SKM-1 (cell line): ENCODE results near the gene KRT71.
"Not testable (repeated sequence)": the region's sequence is repeated elsewhere in the genome, so short reads cannot be mapped to it uniquely, and the experiment has no call there.

ENCODE experiments used
- DNase-seq: peaks from one replicate; lab custom pipeline; 2025; ENCODE audit not compliant: unreplicated experiment; lab: John Stamatoyannopoulos, UW

The KRT71 gene

DNA sequence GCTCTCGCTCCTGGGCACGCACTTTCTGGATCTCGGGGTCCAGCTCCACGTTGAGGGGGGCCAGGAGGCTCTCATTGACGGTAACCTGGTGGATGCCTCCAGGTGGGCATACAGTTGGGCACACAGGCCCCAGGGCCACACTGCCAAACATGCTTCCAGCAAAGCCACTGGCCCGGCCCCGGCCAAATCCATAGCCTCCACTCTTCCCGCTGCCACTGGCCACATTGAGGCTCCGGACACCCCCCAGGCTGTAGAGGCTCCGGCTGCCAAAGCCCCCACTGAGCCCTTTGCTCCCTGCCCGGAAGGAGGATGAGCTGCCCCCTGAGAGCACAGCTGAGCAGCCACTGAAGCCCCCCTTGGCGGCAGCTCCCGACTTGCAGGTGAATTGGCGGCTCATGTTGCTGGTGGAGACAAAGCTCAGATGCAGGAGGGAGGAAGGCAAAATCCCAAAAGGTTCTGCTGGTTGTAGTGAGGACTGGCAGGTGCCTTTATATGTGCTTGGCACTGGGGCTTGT is at the start of gene KRT71:
Gene KRT71, minus strand, starts transcription at position 465 of the 515 bp plus-strand sequence. Its CDS starts 68 bp downstream, at position 397.
- no peak for DNase-seq

DNA sequence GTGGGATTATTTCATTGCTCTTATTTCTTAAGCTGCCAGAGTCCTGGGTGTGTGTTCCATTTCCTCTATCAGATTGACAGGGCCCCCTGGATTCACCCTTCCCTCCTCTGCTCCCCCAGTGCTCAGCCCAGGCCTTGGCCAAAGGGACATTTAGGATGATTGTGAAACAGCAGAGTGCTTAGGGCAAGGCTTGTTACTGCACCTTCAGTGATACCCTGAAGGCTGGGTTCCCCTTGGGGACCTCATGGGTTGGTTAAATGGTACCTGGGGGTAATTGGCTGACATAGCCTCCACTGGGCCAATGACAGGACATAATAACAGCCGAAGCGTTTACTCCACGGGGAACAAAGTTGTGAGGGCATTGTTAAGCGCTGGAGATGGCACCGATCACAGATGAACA is 49.6 kb upstream of the KRT71 start:
- DNase-seq, result no peak

DNA sequence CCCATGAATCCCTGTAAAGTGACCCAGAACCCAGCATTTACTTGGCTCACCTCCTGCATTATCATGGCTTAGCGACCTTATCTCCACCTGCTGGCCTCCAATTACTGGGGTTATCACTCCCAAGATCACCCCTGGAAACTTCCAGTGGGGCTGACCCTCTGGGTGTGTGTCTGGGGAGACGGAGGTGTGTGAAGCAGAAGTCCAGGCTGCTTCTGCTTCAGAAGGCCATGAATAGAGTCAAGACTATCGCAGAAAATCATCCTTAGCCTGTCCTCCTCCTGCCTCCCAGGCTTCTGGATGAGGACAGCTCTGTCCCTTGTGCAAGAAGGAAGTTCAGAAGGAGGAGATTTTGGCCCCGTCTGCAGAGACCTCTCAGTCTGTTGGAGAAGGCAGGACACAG is 48.7 kb upstream of the KRT71 start:
- DNase-seq, result no peak

DNA sequence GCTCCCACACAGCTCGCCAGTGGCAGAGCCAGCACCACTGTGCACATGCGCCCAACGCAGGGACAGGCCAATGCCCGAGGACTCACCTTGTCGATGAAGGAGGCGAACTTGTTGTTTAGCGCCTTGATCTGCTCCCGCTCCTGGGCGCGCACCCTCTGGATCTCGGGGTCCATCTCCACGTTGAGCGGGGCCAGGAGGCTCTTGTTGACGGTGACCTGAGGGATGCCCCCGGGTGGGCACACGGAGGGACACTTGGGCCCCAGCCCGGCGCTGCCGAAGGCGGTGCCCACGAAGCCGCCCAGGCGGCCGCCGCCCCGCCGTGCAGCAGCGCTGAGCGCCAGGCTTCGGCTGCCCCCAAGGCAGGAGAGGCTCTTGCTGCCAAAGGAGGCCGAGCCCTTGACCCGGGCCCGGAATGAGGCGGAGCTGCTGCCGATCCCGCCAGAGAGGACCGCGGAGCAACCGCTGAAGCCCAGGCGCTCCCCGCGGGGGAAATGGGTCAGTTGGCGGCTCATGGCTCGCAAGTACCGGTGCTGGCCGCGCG is 48.1 kb upstream of the KRT71 start, which contains the start of gene KRT72:
Gene KRT72, minus strand, starts transcription at position 523 of the 541 bp plus-strand sequence. Its CDS starts 11 bp downstream, at position 512.
- no peak for DNase-seq

DNA sequence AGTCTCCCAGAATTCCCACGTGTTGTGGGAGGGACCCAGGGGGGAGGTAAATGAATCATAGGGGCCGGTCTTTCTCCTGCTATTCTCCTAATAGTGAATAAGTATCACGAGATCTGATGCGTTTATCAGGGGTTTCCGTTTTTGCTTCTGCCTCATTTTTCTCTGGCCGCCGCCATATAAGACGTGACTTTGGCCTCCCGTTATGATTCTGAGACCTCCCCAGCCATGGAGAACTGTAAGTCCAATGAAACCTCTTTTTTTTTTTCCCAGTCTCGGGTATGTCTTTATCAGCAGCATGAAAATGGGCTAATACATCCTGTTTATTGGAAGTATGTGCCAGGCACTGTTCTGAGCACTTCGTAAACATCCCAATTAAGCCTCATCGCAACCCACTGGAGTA is 47.5 kb upstream of the KRT71 start:
- no peak for DNase-seq

DNA sequence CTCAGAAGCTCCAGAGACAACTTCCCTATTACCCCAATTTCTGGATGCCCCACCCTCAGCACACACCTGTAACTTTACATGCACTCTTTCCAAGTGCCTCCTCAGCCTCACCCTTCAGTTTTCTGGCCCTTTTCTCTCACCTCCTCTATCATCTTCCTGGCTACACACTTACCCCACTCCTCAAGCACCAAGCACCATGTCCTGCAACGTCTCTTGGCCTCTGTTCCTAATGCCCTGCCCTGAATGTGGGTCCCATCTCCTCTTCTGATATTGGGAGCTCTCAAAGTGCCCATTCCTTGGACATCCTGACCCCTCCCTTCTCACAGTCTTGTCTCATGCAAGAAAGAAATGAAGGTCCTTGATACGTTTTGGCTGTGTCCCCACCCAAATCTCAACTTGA is 47.1 kb upstream of the KRT71 start:
- DNase-seq, result no peak

DNA sequence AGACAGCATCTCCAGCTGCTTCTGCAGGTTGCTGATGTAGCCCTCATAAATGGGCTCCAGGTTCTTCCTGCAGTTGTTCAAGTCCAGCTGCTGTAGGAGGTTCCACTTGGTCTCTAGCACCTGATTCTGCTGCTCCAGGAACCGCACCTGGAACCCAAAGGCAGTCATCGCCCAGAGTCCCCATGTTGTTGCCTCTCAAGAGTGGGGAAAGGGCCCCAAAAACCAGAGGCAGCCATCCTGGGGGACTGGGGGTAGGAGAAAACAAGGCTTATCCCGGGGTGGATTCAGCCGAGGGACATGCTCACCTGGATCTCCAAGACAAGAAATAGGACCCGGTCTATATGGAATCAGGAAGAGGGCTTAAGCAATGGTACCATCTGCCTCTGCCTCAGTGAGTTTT is 46.0 kb upstream of the KRT71 start:
- no peak for DNase-seq

DNA sequence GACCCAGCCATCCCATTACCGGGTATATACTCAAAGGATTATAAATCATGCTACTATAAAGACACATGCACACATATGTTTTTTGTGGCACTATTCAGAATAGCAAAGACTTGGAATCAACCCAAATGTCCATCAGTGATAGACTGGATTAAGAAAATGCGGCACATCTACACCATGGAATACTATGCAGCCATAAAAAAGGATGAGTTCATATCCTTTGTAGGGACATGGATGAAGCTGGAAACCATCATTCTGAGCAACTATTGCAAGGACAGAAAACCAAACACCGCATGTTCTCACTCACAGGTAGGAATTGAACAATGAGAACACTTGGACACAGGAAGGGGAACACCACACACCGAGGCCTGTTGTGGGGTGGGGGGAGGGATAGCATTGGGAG is 41.3 kb upstream of the KRT71 start:
- DNase-seq, result not testable (repeated sequence)

DNA sequence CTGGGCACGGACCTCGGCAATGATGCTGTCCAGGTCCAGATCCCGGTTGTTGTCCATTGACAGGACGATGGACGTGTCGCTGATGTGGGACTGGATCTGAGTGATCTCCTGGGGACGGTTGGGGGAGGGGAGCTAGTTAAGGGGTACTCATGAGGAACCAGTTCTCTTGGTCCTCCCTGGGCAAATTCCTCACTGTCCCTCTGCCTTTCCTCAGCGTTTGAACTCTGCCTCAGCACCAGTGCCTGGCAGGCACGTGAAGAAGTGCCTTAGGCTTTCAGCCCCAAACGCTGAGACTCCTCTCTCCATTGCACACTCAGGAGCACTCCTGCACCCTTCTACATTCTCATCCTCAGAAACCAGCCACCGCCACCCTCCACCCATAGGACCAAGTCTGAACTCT is 38.6 kb upstream of the KRT71 start:
- no peak for DNase-seq

DNA sequence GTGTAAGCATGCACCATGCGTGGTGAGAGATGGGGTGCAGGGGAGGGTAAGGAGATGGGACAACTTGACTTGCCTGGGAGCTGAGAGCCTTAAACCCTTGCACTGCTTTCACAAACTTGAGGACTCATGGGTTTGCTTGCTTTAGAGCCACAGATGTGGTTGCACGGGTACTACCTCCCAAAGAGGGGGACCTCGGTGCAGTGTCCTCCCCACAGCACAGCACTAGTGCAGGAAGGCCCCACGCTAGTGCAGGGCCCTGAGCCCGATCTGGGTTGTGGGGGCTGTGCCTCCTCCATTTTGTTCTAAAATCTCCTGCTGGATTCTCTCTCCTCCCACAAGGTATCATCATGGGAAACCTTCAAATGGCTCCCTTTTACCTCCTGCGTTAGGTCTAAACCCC is 37.1 kb upstream of the KRT71 start:
- no peak for DNase-seq

DNA sequence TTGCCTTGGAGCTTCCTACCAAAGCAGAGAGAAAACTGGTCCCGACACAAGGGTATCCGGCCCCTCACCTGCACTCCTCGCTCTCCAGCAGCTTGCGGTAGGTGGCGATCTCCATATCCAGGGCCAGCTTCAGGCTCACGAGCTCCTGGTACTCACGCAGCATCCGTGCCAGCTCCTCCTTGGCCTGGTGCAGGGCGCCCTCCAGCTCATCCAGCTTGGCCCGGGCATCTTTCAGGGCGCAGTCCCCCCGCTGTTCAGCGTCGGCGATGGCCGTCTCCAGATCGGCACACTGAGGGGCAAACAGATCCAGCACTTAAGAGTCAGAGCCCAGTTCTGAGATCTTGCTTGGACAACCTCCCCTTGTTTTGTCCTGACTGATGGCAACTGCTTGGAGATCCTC is 34.6 kb upstream of the KRT71 start:
- no peak for DNase-seq

DNA sequence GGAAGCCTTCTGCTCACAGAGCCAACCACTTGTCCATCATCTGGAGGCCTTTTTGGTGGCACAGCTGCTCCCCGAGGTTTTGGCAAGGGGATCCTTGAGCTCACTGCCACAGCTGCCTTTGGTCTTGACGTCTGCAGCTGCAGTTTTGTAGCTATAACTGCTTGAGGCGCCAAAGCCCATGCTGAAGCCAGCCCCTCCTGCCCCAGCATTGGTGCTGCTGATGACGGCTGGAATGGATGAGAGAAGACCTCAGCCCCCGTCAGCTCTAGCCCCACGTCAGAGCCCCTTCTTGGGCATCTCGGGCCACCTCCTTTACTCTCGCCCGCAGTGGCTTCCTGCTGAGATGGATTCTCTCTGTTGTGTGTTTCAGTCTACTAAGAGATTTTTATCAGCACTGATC is 33.0 kb upstream of the KRT71 start:
- DNase-seq, result no peak

DNA sequence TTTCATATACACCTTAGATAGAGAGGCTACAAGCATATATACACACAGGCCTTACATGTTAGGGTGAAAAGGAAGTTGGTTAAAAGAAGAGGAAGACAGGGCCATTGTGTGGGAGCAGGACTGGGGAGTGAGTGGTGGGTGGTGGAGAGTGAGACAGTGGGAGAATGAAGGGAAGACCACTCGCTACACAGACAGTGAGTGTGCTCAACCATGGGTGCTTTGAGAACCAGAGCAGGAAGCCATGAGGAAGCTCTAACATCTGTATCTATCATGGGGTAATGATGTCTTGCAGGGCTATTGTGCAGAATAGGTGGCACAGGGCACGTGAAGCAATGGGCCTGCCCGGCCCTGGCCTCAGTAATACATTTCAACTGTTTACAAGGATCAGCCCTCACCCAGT is 32.1 kb upstream of the KRT71 start:
- DNase-seq, result peak; percentile 0

DNA sequence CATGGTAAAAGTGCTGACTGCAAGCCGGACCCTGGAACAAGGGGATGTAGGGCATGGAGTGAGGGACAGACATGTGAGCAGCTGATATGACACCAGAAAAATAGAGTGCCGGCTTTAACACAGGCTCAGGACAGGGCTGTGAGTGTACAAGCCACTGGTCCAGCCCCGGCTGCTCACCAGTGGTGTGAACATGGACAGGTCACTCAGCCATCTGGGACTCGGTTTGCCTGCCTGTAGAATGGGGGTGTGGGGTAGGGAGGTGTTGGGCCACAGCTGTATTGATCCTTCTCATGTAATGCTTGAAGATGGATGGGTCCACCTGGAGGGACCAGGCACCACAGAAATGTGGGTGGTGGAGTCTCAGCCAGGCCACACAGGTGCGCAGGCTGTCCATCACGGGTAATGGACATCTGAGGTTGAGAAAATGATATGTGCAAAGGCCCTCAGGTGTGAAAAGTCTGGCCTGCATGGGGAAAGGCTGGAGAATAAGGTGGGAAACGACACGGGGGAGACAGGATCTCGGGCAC is 31.3 kb upstream of the KRT71 start:
- no peak for DNase-seq

DNA sequence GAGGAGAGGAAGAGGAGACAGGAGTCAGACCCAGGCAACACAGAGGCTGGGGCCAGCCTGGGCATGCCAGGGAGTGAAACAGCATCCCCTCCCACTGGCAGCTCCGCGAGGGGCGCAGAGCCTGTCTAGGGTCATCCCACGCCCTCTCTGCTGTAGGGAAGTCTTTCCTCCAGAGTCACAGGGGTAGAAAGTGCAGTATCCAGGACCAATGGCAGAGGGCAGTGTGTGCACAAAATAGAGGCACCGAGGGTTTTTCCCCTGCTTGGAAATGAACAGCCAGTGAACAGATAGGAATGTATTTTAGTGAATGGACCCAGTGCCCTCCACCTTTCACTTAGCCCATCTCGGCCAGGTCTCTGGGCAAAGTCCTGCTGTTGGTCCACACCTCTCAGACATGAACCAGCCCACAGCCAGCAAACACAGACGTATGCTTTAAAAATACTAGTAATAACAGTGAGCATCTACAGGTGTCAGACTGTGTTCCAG is 30.1 kb upstream of the KRT71 start:
- no peak for DNase-seq

DNA sequence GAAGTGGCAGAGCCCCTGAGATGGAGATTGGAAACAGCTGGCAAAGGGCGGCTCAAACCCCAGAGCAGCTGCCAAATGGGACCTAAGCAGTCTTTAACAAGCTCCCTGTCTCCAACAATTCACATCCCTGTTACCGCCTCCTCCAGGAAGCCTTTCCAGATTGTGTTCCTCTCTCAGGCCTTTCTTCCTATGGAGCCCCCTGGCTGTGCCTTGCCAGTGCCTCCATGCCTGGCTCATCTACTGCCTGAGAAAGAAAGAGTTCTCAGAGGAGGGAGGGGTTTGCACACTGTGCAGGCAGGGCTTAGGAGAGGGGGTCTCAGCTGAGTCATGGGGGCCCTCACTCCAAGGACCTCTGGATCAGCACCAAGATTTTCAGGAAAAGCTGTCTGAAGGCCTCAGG is 29.5 kb upstream of the KRT71 start:
- DNase-seq, result no peak

DNA sequence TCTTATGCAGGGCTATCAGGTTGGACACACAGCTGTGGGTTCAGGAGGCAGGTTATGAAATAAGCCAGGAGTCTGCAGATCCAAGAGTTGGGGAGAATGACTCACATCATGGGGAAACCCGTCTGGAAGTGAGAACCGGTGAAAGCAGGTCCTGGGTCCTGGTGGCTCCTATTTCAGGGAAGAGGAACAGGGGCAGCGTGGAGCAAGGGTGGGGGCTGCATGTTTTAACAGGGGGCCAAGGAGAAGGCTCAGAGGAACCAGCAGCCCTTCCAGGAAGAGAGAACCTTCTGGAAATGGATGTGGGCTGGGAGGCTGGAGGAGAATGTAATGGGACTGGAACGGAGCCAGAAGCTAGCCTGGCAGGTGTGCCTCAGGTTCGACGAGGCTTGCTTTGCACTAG is 28.5 kb upstream of the KRT71 start:
- DNase-seq, result no peak

DNA sequence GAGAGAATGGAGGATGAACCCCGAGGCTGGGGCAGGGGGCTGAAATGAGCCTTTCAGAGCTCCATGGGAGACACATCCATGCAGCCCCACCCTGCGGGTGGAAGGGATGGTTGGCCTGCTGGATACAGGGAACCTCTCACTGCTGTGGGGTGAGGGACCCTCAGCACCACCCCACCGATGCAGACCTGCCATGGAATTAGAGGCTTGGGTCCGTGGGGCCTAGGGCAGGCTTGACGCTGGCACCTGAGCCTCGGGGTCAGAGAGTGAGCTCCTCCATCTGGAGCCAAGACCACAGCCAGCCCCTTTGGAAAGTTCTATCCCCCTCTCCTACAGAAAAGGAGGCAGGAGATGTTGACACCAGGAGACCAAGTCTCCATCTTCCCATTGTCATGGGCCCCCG is 28.1 kb upstream of the KRT71 start:
- no peak for DNase-seq

DNA sequence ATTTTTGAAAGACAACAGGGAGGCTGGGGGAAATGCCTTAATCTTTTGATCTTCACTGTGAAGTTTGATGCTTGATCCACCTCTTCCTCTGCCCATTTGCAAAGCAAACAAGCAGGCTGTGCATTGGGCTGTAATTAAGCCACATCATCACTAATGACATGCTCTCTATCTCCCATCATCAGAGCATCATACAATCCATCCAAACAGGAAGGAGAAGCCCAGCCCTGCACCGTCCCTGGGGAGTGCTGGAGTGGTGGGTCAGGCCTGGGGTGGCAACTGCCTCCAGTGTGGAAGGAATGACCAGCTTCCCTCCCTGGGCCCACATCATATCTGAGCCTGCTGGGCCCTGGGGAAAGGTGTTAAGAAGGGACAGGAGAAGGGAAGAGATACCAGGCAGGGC is 27.6 kb upstream of the KRT71 start:
- DNase-seq, result no peak

DNA sequence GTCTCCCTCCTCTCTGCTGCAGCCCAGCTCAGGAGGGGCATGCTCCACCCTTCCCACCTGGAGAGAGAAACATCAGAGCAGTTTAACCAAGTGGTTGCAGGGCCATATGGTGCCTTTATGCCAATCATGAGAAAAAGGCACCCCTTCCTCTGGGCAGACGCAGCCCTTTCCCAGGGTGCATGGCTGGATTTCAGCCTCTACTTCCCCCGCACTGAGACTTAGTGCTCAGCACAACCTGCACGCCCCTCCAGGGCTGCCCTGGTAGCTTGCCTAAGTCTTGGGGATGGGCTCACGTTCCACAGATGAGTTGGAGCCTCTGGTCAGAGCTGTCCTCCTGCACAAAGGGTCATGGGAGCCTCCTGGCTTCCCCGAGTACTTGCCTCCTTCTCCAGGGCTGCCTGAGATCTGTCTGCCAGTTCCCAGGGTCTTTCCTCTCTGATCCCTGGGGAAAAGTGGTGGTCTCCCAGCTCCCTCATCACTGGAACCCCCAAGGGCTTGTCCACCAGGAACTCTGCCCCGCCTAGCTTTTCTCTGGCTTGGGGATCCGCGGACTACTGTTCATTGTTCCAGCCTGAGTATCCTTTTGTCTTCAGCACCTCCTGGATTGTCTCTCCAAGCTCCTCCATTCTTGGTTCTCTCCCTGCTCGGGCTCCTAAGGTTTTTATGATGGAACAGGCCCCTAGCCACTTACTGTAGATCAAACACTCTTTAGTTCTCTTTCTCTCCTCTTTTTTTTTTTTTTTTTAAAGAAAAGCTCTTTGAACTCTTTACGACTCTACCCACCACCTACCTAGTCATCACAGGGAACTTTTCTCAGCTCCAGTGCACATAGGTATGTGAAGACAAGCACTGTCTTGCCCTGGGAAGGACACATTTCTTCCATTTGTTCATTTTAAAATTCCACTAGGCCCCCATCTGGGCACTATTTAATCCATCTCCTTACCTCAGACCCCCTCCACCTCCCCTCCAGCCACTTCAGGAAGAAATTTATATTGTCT is 26.8 kb upstream of the KRT71 start:
- DNase-seq, result no peak

DNA sequence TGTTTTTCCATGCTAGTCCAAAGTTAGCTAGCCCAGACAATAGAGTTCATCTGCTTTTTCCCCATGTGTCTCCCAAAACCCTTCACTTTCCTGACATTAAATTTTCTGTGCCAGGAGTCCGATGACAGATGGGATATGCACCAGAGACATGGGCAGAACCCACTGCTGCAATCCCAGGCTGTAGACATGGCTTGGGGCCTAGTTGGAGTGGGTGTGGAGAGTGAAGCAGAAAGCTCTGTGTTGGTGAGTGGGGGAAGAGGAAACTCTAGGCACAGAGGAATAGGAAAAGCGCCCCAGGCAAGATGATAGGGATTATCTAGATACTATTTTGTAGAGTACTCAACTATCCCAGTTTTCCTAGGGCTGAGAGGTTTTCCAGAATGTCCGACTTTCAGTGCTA is 25.5 kb upstream of the KRT71 start:
- DNase-seq, result no peak

DNA sequence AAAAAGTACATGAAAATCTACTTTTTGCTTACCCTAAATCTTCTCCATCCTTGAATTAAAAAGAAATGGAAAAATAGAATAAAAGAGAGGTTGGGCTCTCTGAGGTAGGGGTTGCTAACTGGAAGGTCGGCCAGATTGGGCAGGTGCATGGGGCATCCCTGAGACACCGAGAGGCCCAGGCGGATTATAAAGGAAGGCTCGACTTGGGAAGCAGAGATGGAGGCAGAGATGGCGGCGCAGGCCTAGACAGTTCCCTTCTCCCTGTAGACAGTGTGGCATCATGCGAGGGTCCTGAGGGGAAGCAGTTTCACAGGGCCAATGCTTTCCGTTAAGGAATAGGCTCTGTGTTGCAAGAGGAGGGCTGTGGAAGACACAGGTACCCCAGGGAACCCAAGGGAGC is 24.4 kb upstream of the KRT71 start:
- DNase-seq, result no peak
